Ovary (tissue), 9 donors: ENCODE results near the gene EIF3M. TPM values are rescaled to one million over a fixed set of nuclear protein-coding genes. Genes with fewer than 3 reads are reported as not detected.
"Not testable (repeated sequence)": the region's sequence is repeated elsewhere in the genome, so short reads cannot be mapped to it uniquely, and the experiment has no call there.

Source experiments
- DNase-seq, 5 donors: peaks; one replicate each; pipeline ENCODE4 v3.0.0-alpha.2; 2019 to 2020
- H3K27ac ChIP-seq, 2 donors: fragments of 200-600 bp; one replicate each; pipeline versions ENCODE4 v1.5.1 to v1.8.0; 2019 to 2022
- H3K27me3 ChIP-seq: fragments of 200-600 bp; one replicate; pipeline ENCODE4 v1.8.0; 2022
- H3K36me3 ChIP-seq: fragments of 200-600 bp; sonication (generic); one replicate; pipeline ENCODE4 v1.5.1; 2019
- H3K4me1 ChIP-seq: one replicate; pipeline ENCODE4 v1.8.1; 2013; ENCODE audit warnings: mild to moderate bottlenecking, moderate library complexity; ENCODE audit not compliant: insufficient read depth
- H3K4me3 ChIP-seq: fragments of 200-600 bp; sonication (generic); one replicate; pipeline ENCODE4 v1.5.1; 2017
- H3K9me3 ChIP-seq, 2 donors: fragments of 200-600 bp in 1 of 2; sonication (generic) in 1 of 2; one replicate each; pipeline versions ENCODE4 v1.5.1 to v1.8.1; 2013 to 2019; ENCODE audit warnings: mild to moderate bottlenecking in 1 of 2, moderate library complexity in 1 of 2
- EP300 ChIP-seq: sonication (generic); formaldehyde crosslinking; IDR thresholded peaks from one replicate; pipeline ENCODE4 v1.6.1; 2017; ENCODE audit warnings: antibody characterized with exemption
- POLR2A ChIP-seq: fragments of 450-650 bp; IDR thresholded peaks from one replicate; pipeline ENCODE4 v1.6.1; 2017; ENCODE audit warnings: antibody characterized with exemption, mild to moderate bottlenecking, moderate library complexity
- WGBS, 3 donors: extraction: QIAGEN DNeasy Blood & Tissue Kit in 1 of 3; methylation state at CpG; one replicate each; pipeline versions ENCODE4 v1.1.5 to v1.1.7; 2013 to 2017; 5-methylcytosine and 5-hydroxymethylcytosine counted together
- intact Hi-C, 4 donors: fragments of 100-400 bp; cut with DNase I; formaldehyde crosslinking; loops; one replicate each; pipeline versions ENCODE4 v1.11.0 to v1.15.1; 2022 to 2023
- polyA plus RNA-seq, 2 donors: library from polyadenylated mRNA; stranded (reverse); fragments of 200-250 nt in 1 of 2; fragments of 350-450 nt in 1 of 2; fragmentation: Illumina TruSeq in 1 of 2; extraction: RNeasy Lipid Tissue Mini Kit (QIAGEN cat#74804) in 1 of 2; gene quantifications; one replicate each; pipeline ENCODE4 v1.2.3, GENCODE V29; 2013 to 2014
- total RNA-seq, 7 donors: library from RNA; depleted of rRNA in 2 of 7; stranded (reverse); fragments of >200 nt in 2 of 7; fragmentation: NEBNext Ultra II Directional in 3 of 7; extraction: Animal tissue kit (Norgen Biotek cat#: 25700) in 3 of 7; gene quantifications; one replicate each; pipeline versions ENCODE4 v1.1.0 to v1.2.4, GENCODE V29; 2016 to 2023
- TF ChIP-seq, protein P1 (sequence below), 3 donors: fragments of 450-650 bp in 2 of 3; fragments of 200-600 bp in 1 of 3; IDR thresholded peaks; one replicate each; pipeline versions ENCODE4 v1.5.1 to v1.8.0; 2016 to 2022; ENCODE audit warnings: antibody characterized with exemption in 3 of 3, mild to moderate bottlenecking in 1 of 3
- donor health status: DM: no; HTN: no; CAD: no; lungs with moderate emphysema.
- donor health status: DM: no; HTN: no; CAD: no.
- donor health status: Bipolar disorder and iron deficiency.
- donor health status: DM: yes; HTN: yes; CAD: no.
- donor health status: DM: no; HTN: no; CAD: no.
- donor health status: DM: yes; HTN: yes; CAD: no.

Gene EIF3M
- total and polyA plus RNA-seq, 9 donors: 273 to 571 (median 366) TPM

DNA sequence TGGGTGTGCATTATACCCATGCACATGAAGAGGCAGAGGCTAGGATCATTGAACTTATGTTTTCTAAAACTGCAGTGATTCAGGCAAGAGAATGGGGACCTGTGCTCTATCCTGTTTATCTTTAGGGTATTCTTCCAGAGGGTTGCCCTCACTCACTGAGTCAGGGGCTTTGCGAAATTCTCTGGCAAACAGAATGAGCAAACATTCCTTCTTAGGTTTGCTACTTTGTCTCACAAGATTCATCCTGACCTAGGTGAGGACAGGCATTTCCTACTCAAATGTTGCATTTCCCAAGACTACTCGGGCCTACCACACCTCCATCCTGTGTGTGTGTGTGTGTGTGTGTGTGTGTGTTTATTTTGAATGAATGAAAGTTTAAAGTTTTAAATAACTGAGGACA, 2.7 kb upstream of the EIF3M start:
- no peak for DNase-seq
- Histone ChIP-seq H3K4me3 (no peak overlapping the region), H3K27me3 (no peaks in the 10 kb centered on the region), H3K36me3 (no peaks in the 10 kb centered on the region), H3K4me1 (no peaks in the 10 kb centered on the region), H3K27ac (no peak overlapping the region), H3K9me3 (no peaks in the 10 kb centered on the region)
- 62 to 77% (median 73%) methylated on average over 2 of the region's 2 CpGs for WGBS, 3 donors
- TF ChIP-seq EP300: no peak
- intact Hi-C loops: loop anchor here (5.0 to 10.0 kb wide), 2 partner anchors 146 to 1909 kb away; partner anchors contain the start of gene WT1 (in 4 of the 4)

DNA sequence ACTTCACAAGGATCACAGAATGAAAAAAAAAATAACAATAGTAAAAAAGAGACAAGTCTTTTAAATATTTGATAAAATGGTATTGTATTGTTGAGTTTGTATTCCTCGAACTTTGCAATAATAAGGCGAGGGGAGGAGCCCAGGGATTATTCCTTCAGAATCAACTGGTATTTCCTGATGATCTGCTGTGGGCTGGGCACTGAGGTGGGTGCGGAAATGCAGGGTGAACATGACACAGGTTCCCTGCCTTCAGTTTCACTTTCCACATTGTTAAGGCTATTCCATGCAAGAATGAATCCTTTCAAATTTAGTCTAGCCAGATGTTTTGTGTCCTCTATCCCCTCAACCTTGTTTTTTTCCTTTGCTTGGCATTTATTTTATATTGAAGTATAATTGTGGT, 2.1 kb upstream of the EIF3M start:
- H3K27me3 ChIP-seq: no peaks in the 10 kb centered on the region
- 82 to 90% (median 89%) methylated on average over 3 of the region's 3 CpGs for WGBS, 3 donors
- TF ChIP-seq EP300 (no peak), POLR2A (no peak)
- TF ChIP-seq, protein P1, sequence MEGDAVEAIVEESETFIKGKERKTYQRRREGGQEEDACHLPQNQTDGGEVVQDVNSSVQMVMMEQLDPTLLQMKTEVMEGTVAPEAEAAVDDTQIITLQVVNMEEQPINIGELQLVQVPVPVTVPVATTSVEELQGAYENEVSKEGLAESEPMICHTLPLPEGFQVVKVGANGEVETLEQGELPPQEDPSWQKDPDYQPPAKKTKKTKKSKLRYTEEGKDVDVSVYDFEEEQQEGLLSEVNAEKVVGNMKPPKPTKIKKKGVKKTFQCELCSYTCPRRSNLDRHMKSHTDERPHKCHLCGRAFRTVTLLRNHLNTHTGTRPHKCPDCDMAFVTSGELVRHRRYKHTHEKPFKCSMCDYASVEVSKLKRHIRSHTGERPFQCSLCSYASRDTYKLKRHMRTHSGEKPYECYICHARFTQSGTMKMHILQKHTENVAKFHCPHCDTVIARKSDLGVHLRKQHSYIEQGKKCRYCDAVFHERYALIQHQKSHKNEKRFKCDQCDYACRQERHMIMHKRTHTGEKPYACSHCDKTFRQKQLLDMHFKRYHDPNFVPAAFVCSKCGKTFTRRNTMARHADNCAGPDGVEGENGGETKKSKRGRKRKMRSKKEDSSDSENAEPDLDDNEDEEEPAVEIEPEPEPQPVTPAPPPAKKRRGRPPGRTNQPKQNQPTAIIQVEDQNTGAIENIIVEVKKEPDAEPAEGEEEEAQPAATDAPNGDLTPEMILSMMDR (IDR thresholded peaks at IDR 0.05): no peak
- H3K4me1 ChIP-seq: no peaks in the 10 kb centered on the region
- intact Hi-C loops: loop anchor here (5.0 to 10.0 kb wide), 2 partner anchors 147 to 1909 kb away; partner anchors contain the start of gene WT1 (in 4 of the 4)
- no peaks in the 10 kb centered on the region for H3K36me3 ChIP-seq
- H3K9me3 ChIP-seq: no peaks in the 10 kb centered on the region
- no peak for DNase-seq
- no peak overlapping the region for H3K4me3 ChIP-seq
- H3K27ac ChIP-seq: no peak overlapping the region

DNA sequence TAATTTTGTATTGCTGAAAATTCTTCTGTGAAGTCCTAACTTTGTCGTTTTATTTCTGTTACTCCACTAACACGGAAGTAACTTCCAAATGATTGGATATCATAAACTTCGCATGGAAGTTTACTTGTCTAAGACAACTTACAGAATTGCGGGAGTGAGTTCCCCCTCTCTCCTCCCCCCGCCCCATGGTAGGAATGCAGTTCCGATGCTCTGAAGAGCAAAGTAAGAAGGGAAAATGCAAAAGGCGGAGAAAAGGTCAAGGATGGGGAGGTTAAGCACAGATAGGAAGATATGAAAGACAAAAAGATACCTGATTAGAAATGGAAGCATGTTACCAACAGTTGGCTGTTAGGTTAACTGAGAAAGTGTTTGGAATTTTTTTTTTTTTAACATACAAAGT, 1.3 kb downstream of the EIF3M start:
- H3K27me3 ChIP-seq: no peaks in the 10 kb centered on the region
- no peak for DNase-seq
- H3K27ac ChIP-seq: no peak overlapping the region
- TF ChIP-seq POLR2A: no peak
- TF ChIP-seq EP300: no peak
- TF ChIP-seq, protein P1 (IDR thresholded peaks at IDR 0.05): no peak
- H3K9me3 ChIP-seq: no peaks in the 10 kb centered on the region
- intact Hi-C loops: loop anchor here (5.0 to 10.0 kb wide), 2 partner anchors 150 to 1913 kb away; partner anchors contain the start of gene WT1 (in 4 of the 4)
- no peaks in the 10 kb centered on the region for H3K4me1 ChIP-seq
- WGBS, 3 donors: 5 to 9% (median 5%) methylated on average over 7 of the region's 7 CpGs
- H3K36me3 ChIP-seq: no peaks in the 10 kb centered on the region
- peak overlapping the region; percentile 73 for H3K4me3 ChIP-seq

GRCh38 chr11:32586576-32587190, 3.1 kb downstream of the EIF3M start:
- no peak for TF ChIP-seq EP300
- TF ChIP-seq POLR2A: no peak
- TF ChIP-seq, protein P1 (IDR thresholded peaks at IDR 0.05): no peak
- intact Hi-C loops: loop anchor here (10.0 kb wide), 1 partner anchor 152 kb away; the partner anchor contains the start of gene WT1 (in 4 of the 4)
- Histone ChIP-seq H3K27me3 (no peaks in the 10 kb centered on the region), H3K4me3 (no peak overlapping the region), H3K27ac (no peak overlapping the region), H3K4me1 (no peaks in the 10 kb centered on the region), H3K36me3 (no peaks in the 10 kb centered on the region), H3K9me3 (no peaks in the 10 kb centered on the region)
- WGBS, 3 donors: 58 to 76% (median 67%) methylated on average over 4 of the region's 4 CpGs
- DNase-seq: no peak

DNA sequence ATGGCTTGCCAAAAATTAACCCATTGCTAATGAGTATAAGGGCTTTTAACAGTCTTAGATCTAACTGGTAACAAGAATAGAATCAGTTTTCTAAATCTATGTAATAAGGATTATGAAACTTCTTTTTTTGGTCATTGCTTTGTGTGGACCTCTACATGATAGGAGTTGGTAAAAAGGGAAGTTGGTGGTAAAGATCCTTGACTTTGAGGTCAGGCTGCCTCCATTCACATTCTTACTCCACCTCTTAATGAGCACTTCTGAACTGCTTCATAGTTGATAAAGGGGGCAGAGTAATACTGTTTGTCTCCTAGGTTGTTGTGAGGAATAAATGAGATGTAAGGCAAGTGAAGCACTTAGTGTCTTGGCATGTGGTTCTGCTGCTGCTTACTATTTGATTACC, 10.6 kb downstream of the EIF3M start:
- intact Hi-C loops: no loop called here
- Histone ChIP-seq H3K27me3 (no peaks in the 10 kb centered on the region), H3K27ac (no peak overlapping the region), H3K4me1 (no peaks in the 10 kb centered on the region), H3K36me3 (no peaks in the 10 kb centered on the region), H3K4me3 (no peak overlapping the region), H3K9me3 (no peaks in the 10 kb centered on the region)
- no peak for DNase-seq
- TF ChIP-seq EP300: no peak
- TF ChIP-seq, protein P1 (IDR thresholded peaks at IDR 0.05): no peak
- no peak for TF ChIP-seq POLR2A

GRCh38 chr11:32596114-32596513, 12.5 kb downstream of the EIF3M start:
- DNase-seq, intact Hi-C loops: not testable (repeated sequence)

More at GRCh38 chr11:32596114-32596513, 12.5 kb downstream of the EIF3M start:
- not testable (repeated sequence) for H3K27me3 ChIP-seq, H3K9me3 ChIP-seq, H3K4me3 ChIP-seq, H3K36me3 ChIP-seq, H3K27ac ChIP-seq, H3K4me1 ChIP-seq
- 95 to 97% (median 96%) methylated on average over 14 of the region's 14 CpGs for WGBS, 3 donors
